Astrocyte (in vitro differentiated cells and primary cell): ENCODE data around the gene TBC1D19. TPM values are rescaled to one million over a fixed set of nuclear protein-coding genes. Genes with fewer than 3 reads are reported as not detected.

Experiments used
- DNase-seq: peaks from one replicate; pipeline ENCODE4 v3.0.0-alpha.2; 2010; ENCODE audit warnings: low read depth
- FAIRE-seq: peaks from 2 replicates; lab custom pipeline; 2011; peaks lifted over from hg19 to GRCh38; lab: Jason Lieb, UNC
- H2AFZ ChIP-seq: 2 replicates; pipeline ENCODE4 v1.6.0; 2012; ENCODE audit warnings: low read depth, low read length, inconsistent platforms
- H3K27ac ChIP-seq: 2 replicates; pipeline ENCODE4 v1.5.1; 2011; ENCODE audit warnings: low read depth, low read length, inconsistent platforms
- H3K27me3 ChIP-seq: 2 replicates; pipeline ENCODE4 v1.6.0; 2011; ENCODE audit warnings: low read length, inconsistent platforms; ENCODE audit not compliant: insufficient read depth
- H3K36me3 ChIP-seq: 2 replicates; pipeline ENCODE4 v1.5.1; 2011; ENCODE audit warnings: low read length, inconsistent platforms; ENCODE audit not compliant: insufficient read depth
- H3K4me1 ChIP-seq: 2 replicates; pipeline ENCODE4 v1.5.1; 2011; ENCODE audit warnings: low read length, inconsistent platforms; ENCODE audit not compliant: insufficient read depth
- H3K4me2 ChIP-seq: 2 replicates; pipeline ENCODE4 v1.6.0; 2012; ENCODE audit warnings: low read length, inconsistent platforms
- H3K4me3 ChIP-seq: 2 replicates; pipeline ENCODE4 v1.5.1; 2011; ENCODE audit warnings: low read depth, mild to moderate bottlenecking, low read length, inconsistent platforms; ENCODE audit not compliant: insufficient read depth
- H3K79me2 ChIP-seq: 2 replicates; pipeline ENCODE4 v1.6.0; 2012; ENCODE audit warnings: mild to moderate bottlenecking, low read length, inconsistent platforms; ENCODE audit not compliant: insufficient read depth
- H3K9ac ChIP-seq: 2 replicates; pipeline ENCODE4 v1.6.0; 2012; ENCODE audit warnings: mild to moderate bottlenecking, low read length, inconsistent platforms
- H3K9me3 ChIP-seq: 2 replicates; pipeline ENCODE4 v1.5.1; 2012; ENCODE audit warnings: low read depth, mild to moderate bottlenecking, low read length, inconsistent platforms; ENCODE audit not compliant: insufficient read depth
- H4K20me1 ChIP-seq: 2 replicates; pipeline ENCODE4 v1.6.0; 2012; ENCODE audit warnings: low read length, inconsistent platforms; ENCODE audit not compliant: insufficient read depth
- H3K27ac Mint-ChIP-seq: one replicate; pipeline ENCODE4 v1.8.0; 2021; ENCODE audit warnings: mild to moderate bottlenecking, mixed read lengths; ENCODE audit not compliant: unreplicated experiment
- H3K27me3 Mint-ChIP-seq: one replicate; pipeline ENCODE4 v1.8.0; 2021; ENCODE audit warnings: low read depth, mixed read lengths; ENCODE audit not compliant: unreplicated experiment
- H3K36me3 Mint-ChIP-seq: one replicate; pipeline ENCODE4 v1.8.0; 2021; ENCODE audit warnings: low read depth, mixed read lengths; ENCODE audit not compliant: unreplicated experiment
- H3K4me1 Mint-ChIP-seq: one replicate; pipeline ENCODE4 v1.8.0; 2021; ENCODE audit warnings: low read depth, mixed read lengths; ENCODE audit not compliant: unreplicated experiment
- H3K4me3 Mint-ChIP-seq: one replicate; pipeline ENCODE4 v1.8.0; 2021; ENCODE audit warnings: mild to moderate bottlenecking, moderate library complexity, mixed read lengths; ENCODE audit not compliant: unreplicated experiment
- H3K9me3 Mint-ChIP-seq: one replicate; pipeline ENCODE4 v1.8.0; 2021; ENCODE audit warnings: mild to moderate bottlenecking, mixed read lengths; ENCODE audit not compliant: unreplicated experiment
- EZH2 ChIP-seq: IDR thresholded peaks from 2 replicates; pipeline ENCODE4 v1.6.1; 2012; ENCODE audit warnings: mild to moderate bottlenecking, low read length, inconsistent platforms; ENCODE audit not compliant: insufficient read depth
- total RNA-seq: library from RNA; stranded (reverse); gene quantifications from 2 replicates; pipeline ENCODE4 v1.2.1, GENCODE V29; 2021
- TF ChIP-seq, protein P1 (sequence below): IDR thresholded peaks from 2 replicates; pipeline ENCODE4 v1.5.1; 2011; ENCODE audit warnings: low read depth, mild to moderate bottlenecking, inconsistent platforms, low read length, moderate library complexity; ENCODE audit not compliant: insufficient read depth

Gene TBC1D19
- total RNA-seq, 1 donor from 2014 or later: 10.5 TPM

DNA sequence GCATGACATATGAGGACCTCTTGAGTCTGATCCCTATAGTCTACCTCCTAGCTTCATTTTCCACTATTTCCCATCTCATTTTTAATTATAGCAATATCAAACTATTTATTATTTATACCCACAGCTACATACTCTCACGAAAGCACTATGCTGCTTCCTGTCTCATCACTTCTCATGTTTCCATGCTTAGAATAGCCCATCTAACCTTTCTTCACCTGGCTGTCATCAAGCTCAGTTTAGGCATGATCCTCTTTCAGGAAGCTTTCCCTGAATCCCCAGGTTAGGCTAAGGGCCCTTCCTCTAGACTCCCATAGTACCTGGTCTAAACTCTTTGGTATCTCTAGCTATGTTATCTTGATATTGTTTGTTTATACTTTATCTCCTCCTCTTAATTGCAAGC lies 137.8 kb downstream of the TBC1D19 start:
- Mint-ChIP-seq H3K27ac (no peak overlapping the region), H3K9me3 (no peaks in the 10 kb centered on the region)

DNA sequence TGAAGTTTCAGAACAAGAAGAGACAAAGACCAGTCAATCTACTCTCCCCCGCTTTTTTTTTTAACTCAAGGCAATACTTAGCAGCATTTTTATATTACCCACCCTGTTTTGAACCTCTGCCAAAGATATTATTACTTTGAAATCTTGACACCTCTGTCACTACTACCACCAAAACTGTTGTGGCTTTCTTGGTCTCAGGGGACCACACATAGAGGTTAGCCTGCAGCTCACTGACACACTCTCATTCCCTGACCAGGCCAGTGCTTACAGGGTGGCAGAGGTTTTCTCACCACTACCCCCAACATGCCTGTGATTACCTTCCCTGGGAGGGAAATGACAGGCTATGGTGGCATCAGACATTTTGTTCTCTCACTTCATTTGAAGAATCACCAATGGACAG lies 139.3 kb downstream of the TBC1D19 start:
- Histone ChIP-seq H3K9me3 (no peaks in the 10 kb centered on the region), H2AFZ (no peak overlapping the region), H3K4me3 (no peak overlapping the region), H4K20me1 (no peaks in the 10 kb centered on the region), H3K9ac (no peak overlapping the region), H3K4me1 (no peaks in the 10 kb centered on the region), H3K4me2 (no peak overlapping the region), H3K79me2 (no peaks in the 10 kb centered on the region), H3K36me3 (peaks cover 16% of the 10 kb centered on the region), H3K27ac (no peak overlapping the region), H3K27me3 (no peaks in the 10 kb centered on the region)
- Mint-ChIP-seq H3K4me1 (no peaks in the 10 kb centered on the region), H3K27me3 (no peaks in the 10 kb centered on the region), H3K4me3 (no peak overlapping the region), H3K36me3 (no peaks in the 10 kb centered on the region), H3K9me3 (no peaks in the 10 kb centered on the region), H3K27ac (no peak overlapping the region)
- DNase-seq: no peak
- no peak for TF ChIP-seq EZH2
- TF ChIP-seq, protein P1, sequence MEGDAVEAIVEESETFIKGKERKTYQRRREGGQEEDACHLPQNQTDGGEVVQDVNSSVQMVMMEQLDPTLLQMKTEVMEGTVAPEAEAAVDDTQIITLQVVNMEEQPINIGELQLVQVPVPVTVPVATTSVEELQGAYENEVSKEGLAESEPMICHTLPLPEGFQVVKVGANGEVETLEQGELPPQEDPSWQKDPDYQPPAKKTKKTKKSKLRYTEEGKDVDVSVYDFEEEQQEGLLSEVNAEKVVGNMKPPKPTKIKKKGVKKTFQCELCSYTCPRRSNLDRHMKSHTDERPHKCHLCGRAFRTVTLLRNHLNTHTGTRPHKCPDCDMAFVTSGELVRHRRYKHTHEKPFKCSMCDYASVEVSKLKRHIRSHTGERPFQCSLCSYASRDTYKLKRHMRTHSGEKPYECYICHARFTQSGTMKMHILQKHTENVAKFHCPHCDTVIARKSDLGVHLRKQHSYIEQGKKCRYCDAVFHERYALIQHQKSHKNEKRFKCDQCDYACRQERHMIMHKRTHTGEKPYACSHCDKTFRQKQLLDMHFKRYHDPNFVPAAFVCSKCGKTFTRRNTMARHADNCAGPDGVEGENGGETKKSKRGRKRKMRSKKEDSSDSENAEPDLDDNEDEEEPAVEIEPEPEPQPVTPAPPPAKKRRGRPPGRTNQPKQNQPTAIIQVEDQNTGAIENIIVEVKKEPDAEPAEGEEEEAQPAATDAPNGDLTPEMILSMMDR: no peak
- FAIRE-seq: no peak

More for the DNA sequence above, 137.8 kb downstream of the TBC1D19 start:
- peaks cover 9% of the 10 kb centered on the region for H3K4me1 ChIP-seq
- H3K36me3 ChIP-seq: peaks cover 16% of the 10 kb centered on the region
- FAIRE-seq (no peak), DNase-seq (no peak)
- H3K27ac ChIP-seq: no peak overlapping the region
- H3K27me3 ChIP-seq: no peaks in the 10 kb centered on the region
- Mint-ChIP-seq H3K27me3 (no peaks in the 10 kb centered on the region), H3K4me1 (peaks cover 6% of the 10 kb centered on the region), H3K4me3 (no peak overlapping the region), H3K36me3 (no peaks in the 10 kb centered on the region)
- TF ChIP-seq EZH2: no peak
- TF ChIP-seq, protein P1: no peak
- H3K9ac ChIP-seq: no peak overlapping the region
- H2AFZ ChIP-seq: no peak overlapping the region
- H3K9me3 ChIP-seq: no peaks in the 10 kb centered on the region
- no peaks in the 10 kb centered on the region for H4K20me1 ChIP-seq
- no peak overlapping the region for H3K4me3 ChIP-seq
- no peaks in the 10 kb centered on the region for H3K79me2 ChIP-seq
- no peak overlapping the region for H3K4me2 ChIP-seq

DNA sequence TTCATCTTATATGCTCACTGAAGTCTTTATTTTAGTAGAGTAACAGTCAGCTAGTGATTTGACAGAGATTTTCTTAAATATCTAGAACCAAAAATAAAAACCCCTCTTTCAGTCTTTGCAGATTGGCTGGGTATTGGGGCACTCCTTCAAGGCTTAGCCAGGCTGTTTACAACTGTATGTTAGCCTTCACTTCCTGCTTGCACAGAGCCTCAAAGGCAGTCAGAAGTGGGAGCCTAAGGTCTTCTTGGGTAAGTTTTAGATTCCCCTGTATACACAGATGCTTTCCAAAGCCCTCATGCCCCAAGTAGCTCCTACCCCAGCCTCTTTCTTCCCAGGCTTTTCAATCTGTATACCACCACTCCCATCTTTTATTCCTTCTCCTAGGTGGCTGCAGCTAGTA lies 140.7 kb downstream of the TBC1D19 start:
- TF ChIP-seq, protein P1: no peak
- TF ChIP-seq EZH2: no peak
- no peak overlapping the region for H3K9ac ChIP-seq
- FAIRE-seq: no peak
- no peaks in the 10 kb centered on the region for H3K4me1 ChIP-seq
- Mint-ChIP-seq H3K36me3 (no peaks in the 10 kb centered on the region), H3K4me3 (no peak overlapping the region), H3K4me1 (no peaks in the 10 kb centered on the region), H3K27ac (no peak overlapping the region), H3K9me3 (no peaks in the 10 kb centered on the region), H3K27me3 (no peaks in the 10 kb centered on the region)
- H2AFZ ChIP-seq: no peak overlapping the region
- H3K27ac ChIP-seq: no peak overlapping the region
- DNase-seq: no peak
- no peaks in the 10 kb centered on the region for H3K79me2 ChIP-seq
- H3K4me3 ChIP-seq: no peak overlapping the region
- peaks cover 16% of the 10 kb centered on the region for H3K36me3 ChIP-seq
- H4K20me1 ChIP-seq: no peaks in the 10 kb centered on the region
- H3K4me2 ChIP-seq: no peak overlapping the region
- no peaks in the 10 kb centered on the region for H3K27me3 ChIP-seq
- H3K9me3 ChIP-seq: no peaks in the 10 kb centered on the region
